ENCODE data around the gene TFDP2.

The TFDP2 gene, protein sequence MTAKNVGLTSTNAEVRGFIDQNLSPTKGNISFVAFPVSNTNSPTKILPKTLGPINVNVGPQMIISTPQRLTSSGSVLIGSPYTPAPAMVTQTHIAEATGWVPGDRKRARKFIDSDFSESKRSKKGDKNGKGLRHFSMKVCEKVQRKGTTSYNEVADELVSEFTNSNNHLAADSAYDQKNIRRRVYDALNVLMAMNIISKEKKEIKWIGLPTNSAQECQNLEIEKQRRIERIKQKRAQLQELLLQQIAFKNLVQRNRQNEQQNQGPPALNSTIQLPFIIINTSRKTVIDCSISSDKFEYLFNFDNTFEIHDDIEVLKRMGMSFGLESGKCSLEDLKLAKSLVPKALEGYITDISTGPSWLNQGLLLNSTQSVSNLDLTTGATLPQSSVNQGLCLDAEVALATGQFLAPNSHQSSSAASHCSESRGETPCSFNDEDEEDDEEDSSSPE

DNA sequence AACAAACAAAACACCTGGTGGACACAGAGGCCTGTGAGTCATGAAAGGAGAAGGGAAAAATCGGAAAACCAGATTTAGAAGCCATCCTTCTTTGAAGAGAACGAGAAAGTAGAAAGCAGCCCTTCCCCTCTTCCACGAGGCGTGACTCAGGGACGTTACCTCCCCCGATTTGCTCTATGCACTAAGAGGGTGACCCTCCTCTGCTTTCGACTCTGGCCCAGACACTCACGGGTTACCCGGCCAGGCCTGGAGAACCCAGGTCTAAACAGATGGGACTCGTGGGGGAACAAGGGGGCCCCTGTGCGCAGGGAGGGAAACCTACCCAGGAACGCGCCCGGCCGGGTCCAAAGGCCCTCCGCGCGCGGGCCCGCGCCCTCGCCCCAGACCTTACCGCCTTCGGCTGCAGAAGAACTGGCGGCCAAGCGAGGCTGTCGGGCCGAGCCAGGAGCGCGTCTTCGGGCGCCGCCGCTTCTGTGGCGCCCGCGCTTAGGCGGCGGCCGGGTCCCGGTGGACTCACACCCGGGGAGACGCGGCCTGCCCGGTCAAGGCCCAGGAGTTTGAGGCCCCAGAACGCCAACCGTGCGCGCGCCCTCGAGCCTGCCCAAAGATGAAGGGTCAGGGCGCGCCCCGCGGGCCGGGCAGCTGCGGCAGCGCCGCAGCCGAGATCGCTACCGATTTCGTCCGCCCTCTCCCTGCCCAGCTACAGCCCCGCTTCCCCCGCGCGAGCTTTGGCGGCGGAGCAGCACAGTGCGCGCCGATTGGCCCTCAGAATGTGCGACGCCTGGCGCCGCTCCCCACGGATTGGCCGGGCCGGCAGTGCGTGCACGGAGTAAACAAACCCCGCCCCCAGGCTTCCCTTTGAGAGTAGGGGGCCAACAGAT, at the start of gene TFDP2:
TSS of gene TFDP2 (minus strand) at position 753 of the 881 bp plus-strand sequence. CDS start 47,795 bp downstream, outside the sequence.
- no peak for TF ChIP-seq JUND (IDR thresholded peaks at IDR 0.05; ENCODE audit: low read depth)
- in situ Hi-C loops (cut with HindIII; ENCODE audit: low pct_unique_long_range_greater_than_20kb, low sequenced_read_pairs), result no loop called here
- peak; percentile 93 to 97 for DNase-seq (ENCODE audit: low read depth in 1 of 2, low spot score in 1 of 2)

DNA sequence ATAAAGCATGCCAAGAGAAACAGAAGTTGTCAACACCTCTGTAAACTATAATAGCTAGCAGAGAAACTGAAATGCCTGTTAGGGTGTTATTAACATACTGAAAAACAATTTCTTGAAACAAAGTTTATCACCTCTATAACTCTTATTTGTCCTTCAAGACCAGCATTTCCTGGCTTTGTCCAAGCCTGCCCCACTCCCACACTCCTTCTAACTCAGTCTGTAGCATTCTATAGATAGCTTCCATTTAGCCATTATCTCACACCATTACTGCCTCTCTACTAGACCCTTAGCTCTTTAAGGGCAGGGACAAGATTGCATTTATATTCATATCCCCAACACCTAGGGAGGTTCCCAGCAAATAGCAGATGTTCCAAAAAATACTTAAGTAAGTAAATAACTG, 39.5 kb upstream of the TFDP2 start:
- in situ Hi-C loops (cut with HindIII; ENCODE audit: low pct_unique_long_range_greater_than_20kb, low sequenced_read_pairs), result no loop called here
- TF ChIP-seq JUND (IDR thresholded peaks at IDR 0.05; ENCODE audit: low read depth), result no peak
- DNase-seq (ENCODE audit: low read depth in 1 of 2, low spot score in 1 of 2), result no peak

DNA sequence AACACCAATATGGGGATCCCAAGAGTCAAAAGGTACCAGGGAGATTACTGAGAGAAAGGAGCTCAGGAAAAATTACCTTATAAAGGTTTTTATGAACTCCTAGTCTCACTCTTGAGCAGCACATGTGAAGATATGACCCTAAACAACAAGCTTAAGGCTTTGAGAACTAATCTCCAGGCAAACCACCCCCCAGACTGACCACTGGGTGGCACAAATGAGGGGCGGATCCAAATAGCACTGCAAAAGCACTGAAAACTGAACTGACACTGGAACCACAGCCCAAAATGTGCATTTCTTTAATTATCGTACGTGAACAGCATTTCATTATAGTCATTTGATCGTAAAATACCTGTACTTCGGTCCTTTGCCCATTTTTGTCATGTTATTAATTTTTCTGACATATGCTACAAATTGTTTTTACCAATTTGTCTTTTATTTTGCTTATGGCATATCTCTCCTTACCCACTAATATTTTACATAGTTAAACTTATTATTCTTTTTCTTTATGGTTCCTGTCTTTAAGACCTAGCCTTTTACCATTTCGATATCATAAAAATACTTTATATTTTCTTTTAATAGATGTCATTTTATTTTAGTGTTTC, 31.5 kb upstream of the TFDP2 start:
- in situ Hi-C loops (cut with HindIII; ENCODE audit: low pct_unique_long_range_greater_than_20kb, low sequenced_read_pairs), result no loop called here
- DNase-seq (ENCODE audit: low read depth in 1 of 2, low spot score in 1 of 2), result peak in 1 of 2 experiments; percentile 59
- TF ChIP-seq JUND (IDR thresholded peaks at IDR 0.05; ENCODE audit: low read depth), result no peak

DNA sequence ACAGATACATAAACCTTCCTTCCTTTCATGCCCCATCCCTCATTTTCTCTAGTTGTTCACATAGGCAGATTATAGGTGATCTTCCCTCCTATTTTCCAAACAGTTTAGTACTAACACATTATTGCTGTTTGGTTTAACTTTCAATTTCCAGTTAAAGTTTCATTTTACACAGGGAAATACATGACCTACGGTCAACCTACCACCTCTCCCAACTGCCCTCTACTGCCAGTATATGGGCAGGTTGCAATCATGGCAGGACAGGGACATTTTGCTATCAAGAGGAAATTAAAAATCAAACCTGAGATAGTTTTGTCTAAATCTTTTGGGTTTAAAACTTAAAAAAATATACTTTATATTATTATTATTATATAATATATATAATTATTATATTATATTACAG, 26.1 kb upstream of the TFDP2 start:
- in situ Hi-C loops (cut with HindIII; ENCODE audit: low pct_unique_long_range_greater_than_20kb, low sequenced_read_pairs), result no loop called here
- no peak for TF ChIP-seq JUND (IDR thresholded peaks at IDR 0.05; ENCODE audit: low read depth)
- no peak for DNase-seq (ENCODE audit: low read depth in 1 of 2, low spot score in 1 of 2)

DNA sequence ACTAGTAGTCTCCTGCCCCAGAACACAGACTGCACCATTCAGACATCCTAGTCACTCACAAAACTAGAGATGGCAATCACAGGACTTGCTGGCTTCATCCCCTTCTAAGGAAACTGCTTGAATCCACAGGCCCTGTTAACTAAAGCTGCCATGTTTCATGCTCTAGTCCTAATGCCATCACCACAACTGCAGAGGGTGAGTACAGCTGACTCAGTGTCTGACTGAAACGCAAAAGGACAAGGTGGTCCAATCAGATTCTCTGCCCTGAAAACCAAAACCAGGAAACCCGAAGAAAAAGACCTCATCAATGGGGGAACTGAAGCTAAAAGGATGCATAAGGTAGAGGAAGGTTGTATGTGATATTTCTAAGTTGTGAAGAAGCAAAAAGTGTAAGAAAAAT, 25.2 kb upstream of the TFDP2 start:
- DNase-seq (ENCODE audit: low read depth in 1 of 2, low spot score in 1 of 2), result no peak
- TF ChIP-seq JUND (IDR thresholded peaks at IDR 0.05; ENCODE audit: low read depth), result no peak
- in situ Hi-C loops (cut with HindIII; ENCODE audit: low pct_unique_long_range_greater_than_20kb, low sequenced_read_pairs), result no loop called here

DNA sequence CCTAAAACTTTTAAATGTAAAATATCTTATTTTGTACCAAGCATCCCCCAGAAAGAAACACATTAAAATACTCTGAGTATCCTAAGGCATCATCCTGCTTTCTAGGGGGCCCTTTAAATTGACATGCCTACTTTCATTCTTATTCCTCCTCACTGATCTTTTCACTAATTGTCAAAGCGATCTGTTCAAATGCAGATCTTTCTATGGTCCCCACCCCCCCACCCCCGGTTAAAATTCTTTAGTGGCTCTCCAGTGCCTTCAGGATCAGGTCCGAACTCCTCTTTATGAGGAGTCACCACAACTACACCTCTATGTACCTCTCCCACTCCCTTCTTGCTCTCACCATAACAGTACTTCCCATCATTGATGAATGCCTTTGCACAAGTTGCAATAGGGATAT, 19.2 kb upstream of the TFDP2 start:
- no peak for DNase-seq (ENCODE audit: low read depth in 1 of 2, low spot score in 1 of 2)
- TF ChIP-seq JUND (IDR thresholded peaks at IDR 0.05; ENCODE audit: low read depth), result no peak
- in situ Hi-C loops (cut with HindIII; ENCODE audit: low pct_unique_long_range_greater_than_20kb, low sequenced_read_pairs), result no loop called here

DNA sequence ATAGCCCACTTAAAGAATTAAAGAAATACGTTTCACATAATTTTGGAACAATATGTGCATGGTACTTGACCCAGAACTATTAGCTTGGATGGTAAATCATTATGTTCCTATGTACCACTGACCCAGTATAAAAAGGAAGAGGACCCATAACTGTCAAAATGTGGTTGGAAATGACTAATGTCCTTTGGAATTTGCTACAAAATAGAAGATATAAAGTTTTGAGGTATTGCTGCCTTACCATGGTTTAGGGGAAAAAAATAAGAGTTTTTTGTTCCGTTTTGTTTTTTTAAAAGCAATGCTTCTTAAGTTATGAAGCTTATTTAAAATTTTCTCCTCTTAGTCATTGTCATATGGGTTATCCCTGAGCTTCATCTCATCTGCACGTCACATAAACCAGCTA, 15.8 kb upstream of the TFDP2 start:
- in situ Hi-C loops (cut with HindIII; ENCODE audit: low pct_unique_long_range_greater_than_20kb, low sequenced_read_pairs), result no loop called here
- no peak for DNase-seq (ENCODE audit: low read depth in 1 of 2, low spot score in 1 of 2)
- TF ChIP-seq JUND (IDR thresholded peaks at IDR 0.05; ENCODE audit: low read depth), result no peak

DNA sequence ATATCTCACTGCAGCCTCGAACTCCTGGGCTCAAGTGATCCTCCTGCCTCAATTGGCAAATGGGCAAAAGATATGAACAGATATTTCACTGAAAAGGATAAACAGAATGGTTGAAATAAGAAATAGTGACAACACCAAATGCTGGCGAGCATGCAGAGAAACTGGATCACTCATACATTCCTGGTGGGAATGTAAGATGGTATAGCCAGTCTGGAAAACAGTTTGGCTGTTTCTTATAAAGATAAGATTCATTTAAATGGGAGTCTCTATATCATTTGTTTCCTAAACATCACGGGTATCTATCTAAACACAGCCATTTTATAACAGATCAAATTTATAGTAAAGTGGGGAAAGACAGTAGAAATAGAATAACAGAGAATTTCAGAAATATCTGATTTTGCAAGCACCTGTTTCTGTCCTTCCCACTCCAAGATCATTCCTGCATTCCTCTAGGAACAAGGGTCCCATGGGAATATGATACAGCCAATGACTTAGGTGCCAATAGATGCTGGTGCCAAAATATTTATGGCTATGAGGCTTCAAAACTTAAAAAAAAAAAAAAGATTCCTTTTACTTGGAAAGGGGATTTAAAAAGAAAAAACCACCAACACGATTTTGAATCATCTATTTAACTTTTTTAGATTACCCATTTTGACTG, 9.9 kb upstream of the TFDP2 start:
- DNase-seq (ENCODE audit: low read depth in 1 of 2, low spot score in 1 of 2), result no peak
- in situ Hi-C loops (cut with HindIII; ENCODE audit: low pct_unique_long_range_greater_than_20kb, low sequenced_read_pairs), result no loop called here
- no peak for TF ChIP-seq JUND (IDR thresholded peaks at IDR 0.05; ENCODE audit: low read depth)

DNA sequence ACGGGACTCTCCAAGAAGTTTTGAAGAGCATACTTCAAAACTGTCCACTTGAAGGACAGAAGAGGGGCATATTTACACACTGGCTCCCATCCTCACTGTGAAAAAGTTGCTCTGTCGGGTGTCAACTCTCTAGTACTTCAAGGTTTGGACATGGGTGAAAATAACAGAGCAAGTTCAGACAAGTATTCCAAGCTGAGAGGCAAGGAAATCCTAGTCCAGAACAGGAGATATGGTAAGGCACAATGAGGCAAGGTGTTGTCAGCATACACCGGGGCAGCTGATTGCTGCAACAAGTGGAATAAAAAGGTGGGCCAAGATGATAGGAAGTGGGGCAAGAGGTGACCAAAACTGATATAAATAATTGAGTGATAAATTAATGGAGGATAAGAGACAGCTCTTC, 4.8 kb upstream of the TFDP2 start:
- no peak for TF ChIP-seq JUND (IDR thresholded peaks at IDR 0.05; ENCODE audit: low read depth)
- no peak for DNase-seq (ENCODE audit: low read depth in 1 of 2, low spot score in 1 of 2)
- in situ Hi-C loops (cut with HindIII; ENCODE audit: low pct_unique_long_range_greater_than_20kb, low sequenced_read_pairs), result no loop called here

DNA sequence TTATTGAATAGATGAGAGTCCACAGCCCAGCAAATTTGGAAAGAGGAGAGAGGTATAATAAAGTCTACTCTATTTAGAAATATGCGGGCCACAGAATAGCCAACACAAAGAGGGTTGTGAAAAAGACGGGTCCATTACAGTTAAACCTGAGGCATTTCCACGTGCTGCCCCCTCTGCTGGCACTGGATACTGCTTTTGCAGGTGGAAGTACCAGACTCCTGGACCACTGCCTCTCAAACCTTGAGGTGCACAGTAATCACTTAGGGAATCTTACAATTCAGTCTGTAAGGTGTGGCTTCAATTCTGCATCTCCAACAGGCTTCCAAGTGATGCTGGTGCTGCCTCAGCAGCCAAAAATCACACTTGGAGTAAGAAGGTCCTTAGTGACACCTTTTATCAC, 3.0 kb upstream of the TFDP2 start:
- DNase-seq (ENCODE audit: low read depth in 1 of 2, low spot score in 1 of 2), result peak in 1 of 2 experiments; percentile 27
- TF ChIP-seq JUND (IDR thresholded peaks at IDR 0.05; ENCODE audit: low read depth), result no peak
- in situ Hi-C loops (cut with HindIII; ENCODE audit: low pct_unique_long_range_greater_than_20kb, low sequenced_read_pairs), result no loop called here

DNA sequence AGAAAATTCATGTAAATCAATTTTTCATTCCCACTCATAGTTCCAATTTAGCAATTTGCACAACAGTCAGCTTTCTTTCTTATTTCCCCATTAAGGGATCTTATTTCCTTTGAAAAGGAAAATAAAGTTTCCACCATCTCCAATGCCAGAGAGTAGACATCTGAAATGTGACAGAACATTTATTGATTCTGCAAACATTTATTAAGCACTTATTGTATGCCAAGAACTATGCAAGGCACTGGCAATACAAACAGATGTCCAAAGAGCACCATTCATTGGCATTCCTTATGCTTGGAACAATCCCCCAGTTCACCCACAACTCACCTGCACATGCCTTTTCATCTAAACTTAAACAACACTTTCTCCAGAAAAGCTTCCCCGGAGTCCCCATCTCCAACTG, 2.5 kb upstream of the TFDP2 start:
- no peak for DNase-seq (ENCODE audit: low read depth in 1 of 2, low spot score in 1 of 2)
- in situ Hi-C loops (cut with HindIII; ENCODE audit: low pct_unique_long_range_greater_than_20kb, low sequenced_read_pairs), result no loop called here

DNA sequence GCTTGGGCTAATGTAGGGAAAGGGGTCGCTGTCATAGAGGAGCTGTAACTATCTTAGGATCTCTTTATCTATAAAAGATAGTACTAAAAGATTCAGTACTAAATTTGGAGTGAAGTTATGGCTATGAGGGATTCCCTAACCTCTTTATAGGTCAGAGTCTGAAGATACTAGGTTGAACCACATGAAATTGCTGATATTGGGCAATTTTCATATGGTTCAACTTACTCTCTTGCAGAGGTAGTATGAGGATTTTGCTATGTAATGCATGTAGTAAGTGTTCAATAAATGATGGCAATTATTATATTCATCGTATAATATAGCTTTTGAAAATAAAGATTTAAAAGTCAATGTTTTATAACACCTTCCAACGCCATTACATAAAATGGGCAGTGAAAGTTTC, 1.9 kb upstream of the TFDP2 start:
- in situ Hi-C loops (cut with HindIII; ENCODE audit: low pct_unique_long_range_greater_than_20kb, low sequenced_read_pairs), result no loop called here
- DNase-seq (ENCODE audit: low read depth in 1 of 2, low spot score in 1 of 2), result no peak
- TF ChIP-seq JUND (IDR thresholded peaks at IDR 0.05; ENCODE audit: low read depth), result no peak

More for the DNA sequence above, 2.5 kb upstream of the TFDP2 start:
- TF ChIP-seq JUND (IDR thresholded peaks at IDR 0.05; ENCODE audit: low read depth), result no peak

Data from T47D (cell line).